ENCODE data around the gene ACOX1. TPM values are rescaled to one million over a fixed set of nuclear protein-coding genes. Genes with fewer than 3 reads are reported as not detected.

Gene ACOX1
- total and polyA plus RNA-seq, 2 of the 13 experiments (the other 11 are each of a cell fraction or from before 2014, with no cell fraction given) = 86.4 to 120 TPM

- TF ChIP-seq RNF219 (CRISPR knock-in tag; IDR thresholded peaks at IDR 0.05) = peak; percentile 70
- no peak for TF ChIP-seq ZNF720 (CRISPR knock-in tag; IDR thresholded peaks at IDR 0.05)
- TF ChIP-seq ZSCAN29 (CRISPR knock-in tag; conservative IDR thresholded peaks at IDR 0.05) = no peak; the same call in 1 of the 2 replicates
- no peak for TF ChIP-seq ZNF446 (CRISPR knock-in tag; IDR thresholded peaks at IDR 0.05)
- 0 out of 2 replicates have a peak, but pooled peaks have one; percentile 64 for TF ChIP-seq PRDM10 (CRISPR knock-in tag; IDR thresholded peaks at IDR 0.05; ENCODE audit: low read depth)
- peak; percentile 48; the same call in 1 of the 2 replicates for TF ChIP-seq GFI1 (CRISPR knock-in tag; IDR thresholded peaks at IDR 0.05; ENCODE audit: borderline replicate concordance)
- TF ChIP-seq ZFP37 (CRISPR knock-in tag; IDR thresholded peaks at IDR 0.05; ENCODE audit: borderline replicate concordance) = no peak
- TF ChIP-seq ZNF792 (CRISPR knock-in tag; IDR thresholded peaks at IDR 0.05) = 0 out of 2 replicates have a peak, but pooled peaks have one; percentile 34
- TF ChIP-seq TBX2 (CRISPR knock-in tag; IDR thresholded peaks at IDR 0.05; ENCODE audit: borderline replicate concordance) = peak; percentile 54; the same call in 1 of the 2 replicates
- TF ChIP-seq ZFP90 (CRISPR knock-in tag; IDR thresholded peaks at IDR 0.05; ENCODE audit: borderline replicate concordance) = no peak
- no peak for TF ChIP-seq E2F1 (CRISPR knock-in tag; IDR thresholded peaks at IDR 0.05)
- peak; percentile 72 for TF ChIP-seq SOX5 (CRISPR knock-in tag; IDR thresholded peaks at IDR 0.05; ENCODE audit: borderline replicate concordance)
- no peak for TF ChIP-seq POGK (CRISPR knock-in tag; conservative IDR thresholded peaks at IDR 0.05)
- no peak for TF ChIP-seq SNRNP70 (IDR thresholded peaks at IDR 0.05; ENCODE audit: low read depth, low read length)
- 0 out of 2 replicates have a peak, but pooled peaks have one; percentile 51 for TF ChIP-seq ZNF564 (CRISPR knock-in tag; IDR thresholded peaks at IDR 0.05)
- no peak for TF ChIP-seq ZBTB20 (CRISPR knock-in tag; IDR thresholded peaks at IDR 0.05; ENCODE audit: borderline replicate concordance, low read depth)
- no peak for TF ChIP-seq GABPA (IDR thresholded peaks at IDR 0.05; ENCODE audit: low read depth, low read length)
- TF ChIP-seq GABPA (CRISPR knock-in tag; IDR thresholded peaks at IDR 0.05; ENCODE audit: low read depth) = no peak
- no peak for TF ChIP-seq ZNF512 (CRISPR knock-in tag; IDR thresholded peaks at IDR 0.05)
These were observed 2.7 kb downstream of the ACOX1 start (continued) for GRCh38 chr17:75976175-75976848.
